ENCODE measurements around the gene MBTPS1. TPM values are rescaled to one million over a fixed set of nuclear protein-coding genes. Genes with fewer than 3 reads are reported as not detected.
A peak's percentile ranks its signal among the peaks of the same experiment; 100 is the strongest.

The MBTPS1 gene
- total and polyA plus RNA-seq, 9 of the 15 experiments (the other 6 are each of a cell fraction or from before 2014, with no cell fraction given): 2.8 to 57.6 (median 43.8) TPM

- TF ChIP-seq ZNF609 (CRISPR knock-in tag; IDR thresholded peaks at IDR 0.05; ENCODE audit: borderline replicate concordance) (no peak; the same call in 1 of the 2 replicates), ZBTB2 (IDR thresholded peaks at IDR 0.05) (peak; percentile 78), GTF2E2 (tag; IDR thresholded peaks at IDR 0.05) (0 out of 2 replicates have a peak, but pooled peaks have one; percentile 4), MEF2D (tag; conservative IDR thresholded peaks at IDR 0.05; ENCODE audit: low read depth) (no peak), NFXL1 (CRISPR knock-in tag; IDR thresholded peaks at IDR 0.05) (no peak), ZNF184 (CRISPR knock-in tag; IDR thresholded peaks at IDR 0.05) (no peak), ZFP91 (CRISPR knock-in tag; IDR thresholded peaks at IDR 0.05) (no peak), EP400 (IDR thresholded peaks at IDR 0.05) (peak; percentile 85), ARID4B (CRISPR knock-in tag; IDR thresholded peaks at IDR 0.05) (no peak), KAT8 (IDR thresholded peaks at IDR 0.05; ENCODE audit: low read depth) (no peak)
Measured at GRCh38 chr16:84116720-84117493, at the start of gene MBTPS1 (continued).
